GM18520 (cell line): ENCODE results near the gene ADARB2.

Experiments used
- ATAC-seq: cut with Tn5 transposase; IDR thresholded peaks from one replicate; pipeline ENCODE4 v1.9.1; 2021; ENCODE audit not compliant: unreplicated experiment

Gene ADARB2

GRCh38 chr10:1664333-1664964 lies 72.9 kb downstream of the ADARB2 start:
- ATAC-seq, result no peak

- no peak for ATAC-seq
Observed at GRCh38 chr10:1663226-1663625, 74.1 kb downstream of the ADARB2 start.

- ATAC-seq, result no peak
Observed at GRCh38 chr10:1662438-1663025, 74.8 kb downstream of the ADARB2 start.

DNA sequence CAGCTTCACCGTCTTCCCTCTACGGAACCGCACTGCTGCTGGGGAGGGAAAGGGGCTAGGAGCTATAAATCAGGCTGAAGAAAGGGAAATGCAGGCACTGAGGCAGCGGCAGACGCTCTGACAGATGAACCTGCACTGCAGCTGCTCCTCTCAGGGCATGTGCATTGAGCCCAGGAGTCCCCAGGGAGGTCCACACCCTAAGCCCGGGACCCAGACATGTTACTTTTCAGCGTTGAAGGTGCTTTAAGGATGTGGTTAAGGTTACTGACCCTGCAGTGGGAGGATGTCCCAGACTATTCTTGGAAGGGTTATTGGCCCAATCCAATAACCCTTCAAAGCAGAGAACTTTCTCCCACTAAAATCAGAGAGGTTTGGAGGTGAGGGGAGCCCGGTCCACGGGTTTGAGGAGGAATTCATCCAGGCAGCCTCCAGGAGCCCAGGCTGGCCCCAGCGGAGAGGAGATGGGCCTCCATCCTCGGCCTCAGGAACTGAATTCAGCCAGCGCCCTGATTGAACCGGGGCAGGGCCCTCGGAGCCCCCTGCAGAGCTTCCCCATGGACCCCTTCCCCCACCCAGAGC lies 75.4 kb downstream of the ADARB2 start:
- ATAC-seq, result no peak

- ATAC-seq, result no peak
Observed at GRCh38 chr10:1661416-1661815, 75.9 kb downstream of the ADARB2 start.

- ATAC-seq, result no peak
Observed at GRCh38 chr10:1660815-1661214, 76.5 kb downstream of the ADARB2 start.

DNA sequence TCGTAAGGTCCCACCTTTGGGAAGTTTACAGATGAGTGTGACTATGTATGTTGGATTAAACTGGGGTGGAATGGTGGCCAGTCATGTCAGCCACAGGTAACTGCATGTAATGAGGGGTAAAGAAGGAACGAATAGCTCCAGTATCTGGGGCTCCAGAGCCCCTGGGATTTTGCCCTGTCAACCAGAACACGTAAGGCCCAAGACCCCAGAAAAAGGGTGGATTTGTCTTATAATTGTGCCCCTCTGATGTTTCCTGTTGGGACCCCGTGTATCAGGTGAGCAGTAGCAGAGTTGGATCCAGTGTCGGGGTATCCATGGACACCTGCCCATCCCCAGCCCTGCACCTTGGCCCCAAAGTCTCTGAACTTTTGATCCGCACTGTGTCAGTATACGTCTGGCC lies 76.9 kb downstream of the ADARB2 start:
- ATAC-seq, result no peak

DNA sequence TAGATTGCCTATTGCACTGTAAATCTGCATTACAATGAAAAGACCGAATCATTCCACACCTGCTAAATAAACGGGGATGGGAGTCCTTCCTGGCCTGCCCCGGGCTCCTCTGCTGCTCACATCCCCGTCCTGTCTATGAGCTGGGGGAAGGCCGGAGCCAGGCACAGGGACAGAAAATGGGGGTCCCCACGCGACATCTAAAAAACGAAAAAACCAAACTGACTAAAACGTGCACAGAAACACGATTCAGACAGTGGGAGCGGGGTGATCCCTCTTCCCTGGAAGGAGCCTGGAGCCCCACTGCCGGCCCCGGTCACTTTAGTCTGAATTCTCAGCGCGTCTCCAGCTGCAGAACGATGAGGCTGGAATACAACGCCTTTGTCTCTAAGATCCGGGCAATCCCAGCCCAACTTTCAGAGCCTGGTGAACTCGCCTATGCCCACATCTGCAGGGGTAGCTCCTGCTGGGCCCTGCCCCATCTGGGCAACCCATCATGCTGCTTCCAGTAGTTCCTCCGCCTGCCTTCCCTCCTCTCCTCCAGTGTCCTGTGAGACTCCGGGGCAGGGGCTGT lies 78.0 kb downstream of the ADARB2 start:
- ATAC-seq, result no peak

GRCh38 chr10:1658658-1659057 lies 78.7 kb downstream of the ADARB2 start:
- ATAC-seq, result no peak

DNA sequence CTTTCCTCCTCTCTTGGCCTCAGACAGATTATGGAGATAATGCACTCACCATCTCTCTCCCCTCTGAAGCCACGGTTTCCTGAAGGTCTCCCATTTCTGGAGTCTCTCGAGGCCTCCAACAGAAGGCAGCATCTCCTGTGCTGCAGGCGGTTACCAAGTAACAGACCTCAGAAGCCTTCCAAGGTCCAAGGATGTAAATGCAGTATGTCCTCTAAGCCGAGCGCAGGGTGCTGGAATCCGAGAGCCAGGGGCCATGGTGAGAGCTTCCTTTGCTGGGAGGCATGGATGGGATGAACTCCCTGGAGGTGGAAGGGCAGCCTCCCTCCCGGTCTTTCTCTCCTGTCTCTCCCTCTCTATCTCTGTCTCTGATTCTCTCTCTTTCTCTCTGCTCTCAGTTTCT lies 79.8 kb downstream of the ADARB2 start:
- no peak for ATAC-seq

GRCh38 chr10:1655367-1655766 lies 82.0 kb downstream of the ADARB2 start:
- no peak for ATAC-seq

- ATAC-seq, result no peak
Observed at GRCh38 chr10:1654811-1655356, 82.4 kb downstream of the ADARB2 start.

GRCh38 chr10:1654247-1654646 lies 83.1 kb downstream of the ADARB2 start:
- ATAC-seq, result no peak

- no peak for ATAC-seq
Observed at GRCh38 chr10:1653321-1653720, 84.0 kb downstream of the ADARB2 start.

- no peak for ATAC-seq
Observed at GRCh38 chr10:1652151-1652550, 85.2 kb downstream of the ADARB2 start.

DNA sequence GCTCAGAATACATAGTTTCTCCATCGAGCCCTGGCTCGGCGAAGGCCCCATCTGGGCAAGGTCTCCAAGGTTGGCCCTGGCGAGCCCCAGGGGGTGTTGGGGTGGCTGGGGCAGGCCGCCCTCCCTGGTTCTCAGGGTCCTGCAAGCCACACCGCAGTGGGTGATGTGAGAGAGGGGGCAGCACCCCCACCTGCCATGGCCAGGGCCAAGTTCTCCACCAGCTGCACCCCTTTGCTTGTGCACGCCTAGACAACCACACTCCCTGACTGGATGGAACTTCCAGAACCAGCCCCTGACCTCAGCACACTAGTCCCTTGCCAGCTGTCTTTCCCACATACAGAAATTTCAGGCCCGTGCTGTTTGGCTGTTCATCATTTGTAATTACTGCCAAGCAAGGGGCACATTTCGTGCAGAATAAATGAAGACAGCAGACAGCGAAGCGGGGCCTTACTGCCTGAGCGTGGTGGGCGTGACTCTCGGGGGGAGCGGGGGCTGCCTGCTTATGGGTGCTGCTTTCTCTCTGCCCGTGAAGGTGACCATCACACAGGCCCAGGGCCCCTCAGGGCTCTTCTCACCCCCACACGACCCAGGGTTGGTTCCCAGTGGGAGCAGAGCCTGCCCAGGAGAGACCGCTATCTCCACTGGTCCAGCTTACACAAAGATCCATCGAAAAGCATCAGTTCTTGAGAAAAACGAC lies 85.9 kb downstream of the ADARB2 start:
- no peak for ATAC-seq

GRCh38 chr10:1650542-1651269 lies 86.6 kb downstream of the ADARB2 start:
- ATAC-seq, result no peak

DNA sequence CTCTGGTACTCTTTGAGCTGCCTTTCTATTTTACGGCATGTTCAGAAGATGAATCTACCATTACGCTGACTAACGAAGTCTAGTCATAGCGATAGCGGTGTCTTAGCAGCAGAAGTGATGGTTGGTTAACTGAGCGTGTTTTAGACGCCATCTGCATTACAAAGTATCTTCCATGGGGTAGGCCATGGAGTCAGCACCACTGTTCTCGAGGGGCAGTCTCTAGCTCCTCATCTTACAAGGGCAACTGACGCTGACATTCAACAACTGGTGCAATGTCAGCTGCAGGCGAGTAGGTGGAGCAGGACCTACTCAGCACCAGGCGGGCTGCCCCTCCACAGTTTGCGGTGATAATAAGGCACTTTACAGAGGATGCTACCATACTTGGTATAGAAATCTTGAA lies 88.7 kb downstream of the ADARB2 start:
- ATAC-seq, result no peak

DNA sequence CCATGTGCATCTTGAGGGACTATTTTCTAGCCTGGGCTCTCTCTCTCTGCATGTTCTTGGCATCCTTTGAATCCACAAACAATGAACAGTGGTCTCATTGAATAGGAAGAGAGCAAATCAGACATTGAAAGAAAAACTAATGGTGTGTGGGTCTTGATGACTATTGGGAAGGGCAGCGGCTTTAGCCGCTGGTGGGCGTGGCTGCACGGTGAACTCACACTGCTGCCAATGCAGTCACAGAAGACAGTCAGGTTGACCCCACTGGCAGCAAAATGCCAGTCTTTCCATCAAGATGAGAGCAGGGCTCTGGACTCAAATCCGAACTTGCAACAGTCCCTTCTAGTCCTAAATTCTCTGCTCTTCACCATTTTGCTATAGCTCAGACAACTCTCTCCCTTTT lies 91.0 kb downstream of the ADARB2 start:
- no peak for ATAC-seq

- no peak for ATAC-seq
Observed at GRCh38 chr10:1645896-1646295, 91.4 kb downstream of the ADARB2 start.

- no peak for ATAC-seq
Observed at GRCh38 chr10:1644191-1644711, 93.1 kb downstream of the ADARB2 start.
